COLO829 (cell line): Measurements from ENCODE around the gene ZFP82.

Experiments
- DNase-seq: peaks from one replicate; pipeline ENCODE4 v3.0.0; 2012; ENCODE audit warnings: low spot score

The ZFP82 gene

DNA sequence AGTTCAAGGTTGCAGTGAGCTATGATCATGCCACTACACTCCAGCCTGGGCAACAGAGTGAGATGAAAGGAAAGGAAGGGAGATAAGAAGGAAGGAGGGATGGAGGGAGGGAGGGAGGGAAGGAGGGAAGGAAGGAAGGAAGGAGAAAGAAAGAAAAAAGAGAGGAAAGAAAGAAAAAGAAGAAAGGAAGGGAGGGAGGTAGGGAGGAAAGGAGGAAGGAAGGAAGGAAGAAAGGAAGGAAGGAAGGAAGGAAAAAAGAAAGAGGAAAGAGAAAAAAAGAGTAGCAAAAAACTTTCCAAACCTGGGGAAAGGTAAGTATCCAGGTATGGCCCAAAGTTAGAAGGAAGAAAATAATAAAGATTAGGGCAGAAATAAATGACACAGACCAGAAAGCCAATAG is 46.6 kb downstream of the ZFP82 start:
- no peak for DNase-seq

DNA sequence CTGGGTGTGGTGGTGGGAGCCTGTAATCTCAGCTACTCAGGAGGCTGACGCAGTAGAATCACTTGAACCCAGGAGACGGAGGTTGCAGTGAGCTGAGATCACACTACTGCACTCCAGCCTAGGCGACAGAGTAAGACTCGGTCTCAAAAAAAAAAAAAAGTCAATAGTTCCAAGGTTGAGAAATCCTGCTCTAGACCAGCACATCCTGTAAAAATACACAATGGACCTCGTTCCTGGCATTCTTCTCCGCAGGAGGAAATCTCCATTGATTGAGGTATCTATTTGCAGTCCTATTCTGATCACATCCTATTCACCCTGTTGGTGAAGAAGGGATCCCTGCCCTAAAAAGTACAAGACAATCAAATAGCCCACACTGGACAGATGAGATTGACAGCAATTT is 54.6 kb downstream of the ZFP82 start:
- no peak for DNase-seq
